A549 treated with AZD9567 at 1 μM for 4 hours (cell line): Measurements from ENCODE around the gene CACHD1. TPM values are rescaled to one million over a fixed set of nuclear protein-coding genes. Genes with fewer than 3 reads are reported as not detected.

Experiments used
- total RNA-seq: library from RNA; stranded (reverse); fragments of 200-300 nt; extraction: Qiagen RNA extraction; gene quantifications from 5 replicates; pipeline ENCODE4 v1.2.3, GENCODE V29; 2022; ENCODE audit not compliant: insufficient read depth

CACHD1 gene
- total RNA-seq = 1.3 to 1.6 TPM (median 1.6 TPM) in 5 replicates

DNA sequence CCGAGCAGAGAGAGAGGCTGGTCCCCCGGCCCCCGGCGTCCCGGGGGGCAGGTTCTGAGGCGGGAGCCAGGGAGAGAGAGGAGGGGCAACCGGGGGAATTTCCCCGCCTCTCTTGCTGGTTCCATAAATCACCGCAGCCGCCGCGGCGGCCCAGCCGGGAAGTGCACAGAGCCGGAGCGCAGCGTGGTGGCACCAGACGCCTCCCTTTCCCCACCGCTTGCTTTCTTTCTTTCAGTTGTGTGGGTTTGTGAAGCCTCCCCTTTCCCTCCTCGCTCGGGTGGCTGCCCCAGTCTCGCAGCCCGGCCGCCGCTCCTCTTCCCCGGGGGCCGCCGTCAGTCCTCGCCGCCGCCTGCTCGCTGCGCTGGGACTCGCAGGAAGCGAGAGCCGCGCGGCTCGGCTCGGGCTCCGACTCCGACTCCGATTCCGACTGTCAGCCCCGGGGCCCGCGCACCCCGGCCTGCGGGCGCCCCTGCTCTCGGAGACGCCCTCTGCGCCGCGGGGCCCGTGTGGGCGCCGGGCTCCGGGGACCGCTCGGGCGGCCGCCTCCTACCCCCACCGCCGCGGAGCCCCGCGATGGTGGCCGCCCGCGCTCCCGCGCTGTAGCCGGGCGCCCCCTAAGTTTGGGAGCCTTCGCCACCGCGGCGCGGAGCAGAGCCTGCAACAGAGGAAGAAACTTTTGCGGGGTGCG lies at the start of gene CACHD1:
TSS of gene CACHD1 (plus strand) at position 153 of the 688 bp plus-strand sequence. CDS start 616 bp downstream, outside the sequence.

